Lung (tissue), 12 donors: ENCODE measurements around the gene MYRIP. TPM values are rescaled to one million over a fixed set of nuclear protein-coding genes. Genes with fewer than 3 reads are reported as not detected.

Experiments used
- ATAC-seq: fragments of 200-7000 bp; cut with Tn5 transposase; one replicate; pipeline ENCODE4 v1.9.1; 2020; ENCODE audit warnings: moderate number of reproducible peaks; ENCODE audit not compliant: insufficient read depth, low FRiP score
- DNase-seq, 3 donors: peaks; one replicate each; pipeline ENCODE4 v3.0.0-alpha.2; 2013 to 2017
- H3K27ac ChIP-seq, 2 donors: one replicate each; pipeline ENCODE4 v1.5.1; 2013; ENCODE audit warnings: mild to moderate bottlenecking in 2 of 2, moderate library complexity in 2 of 2, control low read depth in 1 of 2, inconsistent platforms in 1 of 2, low read depth in 1 of 2, low read length in 1 of 2
- H3K27me3 ChIP-seq, 3 donors: one replicate each; pipeline ENCODE4 v1.5.1; 2013; ENCODE audit warnings: low read length in 2 of 3; ENCODE audit not compliant: control insufficient read depth in 3 of 3, insufficient read depth in 3 of 3
- H3K36me3 ChIP-seq, 4 donors: one replicate each; pipeline ENCODE4 v1.5.1; 2013; ENCODE audit warnings: low read length in 4 of 4, mild to moderate bottlenecking in 1 of 4, moderate library complexity in 1 of 4; ENCODE audit not compliant: control insufficient read depth in 4 of 4, insufficient read depth in 4 of 4
- H3K4me1 ChIP-seq, 5 donors: one replicate each; pipeline ENCODE4 v1.5.1; 2013; ENCODE audit warnings: low read length in 5 of 5, mild to moderate bottlenecking in 2 of 5, moderate library complexity in 1 of 5; ENCODE audit not compliant: control insufficient read depth in 5 of 5, insufficient read depth in 5 of 5
- H3K4me3 ChIP-seq: one replicate; pipeline ENCODE4 v1.5.1; 2013; ENCODE audit warnings: mild to moderate bottlenecking, control low read depth, moderate library complexity
- H3K9ac ChIP-seq, 2 donors: one replicate each; pipeline ENCODE4 v1.5.1; 2013; ENCODE audit warnings: low read length in 2 of 2, control low read depth in 1 of 2; ENCODE audit not compliant: insufficient read depth in 1 of 2
- H3K9me3 ChIP-seq, 4 donors: one replicate each; pipeline ENCODE4 v1.5.1; 2013; ENCODE audit warnings: low read length in 3 of 4, mild to moderate bottlenecking in 1 of 4, moderate library complexity in 1 of 4; ENCODE audit not compliant: control insufficient read depth in 4 of 4, insufficient read depth in 3 of 4
- WGBS, 2 donors: extraction: QIAGEN DNeasy Blood & Tissue Kit; methylation state at CpG; one replicate each; pipeline ENCODE4 v1.1.7; 2013; 5-methylcytosine and 5-hydroxymethylcytosine counted together
- polyA plus RNA-seq, 2 donors: library from polyadenylated mRNA; stranded (reverse); fragments of 200-250 nt; gene quantifications; one replicate each; pipeline ENCODE4 v1.2.1, GENCODE V29; 2013
- total RNA-seq, 2 donors: library from RNA; depleted of rRNA in 1 of 2; stranded (reverse); fragments of >200 nt in 1 of 2; gene quantifications; one replicate each; pipeline ENCODE4 v1.2.1, GENCODE V29; 2014 to 2021
- TF ChIP-seq, protein P1 (sequence below): IDR thresholded peaks from 2 replicates; pipeline ENCODE4 v1.5.1; 2012; ENCODE audit warnings: mild to moderate bottlenecking; ENCODE audit errors: control extremely low read depth, extremely low read depth
- donor health status: control.
- donor health status: control.
- donor health status: Bipolar disorder and iron deficiency.
- donor health status: healthy.
- donor health status: DM: yes; HTN: yes; CAD: no.

MYRIP gene
- total and polyA plus RNA-seq, 4 donors = 0.30 to 2.5 (median 0.77) TPM

- H3K9me3 ChIP-seq = peaks cover 0 to 5% (median 3%) of the 10 kb centered on the region in 4 donors
- H3K27ac ChIP-seq = no peak overlapping the region
- H3K36me3 ChIP-seq = no peaks in the 10 kb centered on the region
- ATAC-seq (no peak), DNase-seq (no peak)
- H3K4me1 ChIP-seq = peaks cover 0 to 4% (median 0%) of the 10 kb centered on the region in 5 donors
- peaks cover 0 to 7% (median 0%) of the 10 kb centered on the region in 3 donors for H3K27me3 ChIP-seq
- H3K4me3 ChIP-seq = no peak overlapping the region
- TF ChIP-seq, protein P1, sequence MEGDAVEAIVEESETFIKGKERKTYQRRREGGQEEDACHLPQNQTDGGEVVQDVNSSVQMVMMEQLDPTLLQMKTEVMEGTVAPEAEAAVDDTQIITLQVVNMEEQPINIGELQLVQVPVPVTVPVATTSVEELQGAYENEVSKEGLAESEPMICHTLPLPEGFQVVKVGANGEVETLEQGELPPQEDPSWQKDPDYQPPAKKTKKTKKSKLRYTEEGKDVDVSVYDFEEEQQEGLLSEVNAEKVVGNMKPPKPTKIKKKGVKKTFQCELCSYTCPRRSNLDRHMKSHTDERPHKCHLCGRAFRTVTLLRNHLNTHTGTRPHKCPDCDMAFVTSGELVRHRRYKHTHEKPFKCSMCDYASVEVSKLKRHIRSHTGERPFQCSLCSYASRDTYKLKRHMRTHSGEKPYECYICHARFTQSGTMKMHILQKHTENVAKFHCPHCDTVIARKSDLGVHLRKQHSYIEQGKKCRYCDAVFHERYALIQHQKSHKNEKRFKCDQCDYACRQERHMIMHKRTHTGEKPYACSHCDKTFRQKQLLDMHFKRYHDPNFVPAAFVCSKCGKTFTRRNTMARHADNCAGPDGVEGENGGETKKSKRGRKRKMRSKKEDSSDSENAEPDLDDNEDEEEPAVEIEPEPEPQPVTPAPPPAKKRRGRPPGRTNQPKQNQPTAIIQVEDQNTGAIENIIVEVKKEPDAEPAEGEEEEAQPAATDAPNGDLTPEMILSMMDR = no peak
- H3K9ac ChIP-seq = no peak overlapping the region
Measured at GRCh38 chr3:40102182-40102581, 292.8 kb downstream of the MYRIP start.

- Histone ChIP-seq H3K36me3 (no peaks in the 10 kb centered on the region), H3K9ac (no peak overlapping the region), H3K4me1 (no peaks in the 10 kb centered on the region), H3K27ac (no peak overlapping the region), H3K4me3 (no peak overlapping the region), H3K27me3 (peaks cover 0 to 3% (median 0%) of the 10 kb centered on the region in 3 donors), H3K9me3 (peaks cover 0 to 5% (median 3%) of the 10 kb centered on the region in 4 donors)
- no peak for ATAC-seq
- no peak for DNase-seq
- TF ChIP-seq, protein P1 = no peak
Measured at GRCh38 chr3:40103829-40104228, 294.4 kb downstream of the MYRIP start.

DNA sequence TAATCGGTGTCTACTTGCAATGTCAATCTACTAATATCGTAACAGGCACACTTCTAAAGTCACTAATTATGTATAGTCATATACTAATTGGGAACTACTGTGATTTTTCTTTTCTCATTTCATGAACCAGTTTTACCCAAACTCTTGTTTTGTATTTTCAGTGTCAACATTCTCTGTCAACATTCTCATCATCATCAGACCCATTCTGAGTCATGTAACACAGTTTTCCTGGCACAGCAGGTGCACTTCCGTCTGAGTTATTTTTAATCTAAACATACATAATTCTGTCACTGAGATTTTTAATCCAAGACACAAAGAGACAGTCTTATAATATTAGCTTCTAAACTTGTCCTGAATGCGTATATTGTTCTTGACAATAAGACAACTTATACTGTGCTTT, 295.0 kb downstream of the MYRIP start:
- peaks cover 0 to 3% (median 0%) of the 10 kb centered on the region in 3 donors for H3K27me3 ChIP-seq
- H3K27ac ChIP-seq = no peak overlapping the region
- TF ChIP-seq, protein P1 = no peak
- no peaks in the 10 kb centered on the region for H3K4me1 ChIP-seq
- DNase-seq (no peak), ATAC-seq (no peak)
- H3K36me3 ChIP-seq = no peaks in the 10 kb centered on the region
- 78 to 89% methylated on average over 4 of the region's 4 CpGs for WGBS, 2 donors
- H3K9ac ChIP-seq = no peak overlapping the region
- peaks cover 0 to 5% (median 3%) of the 10 kb centered on the region in 4 donors for H3K9me3 ChIP-seq
- no peak overlapping the region for H3K4me3 ChIP-seq

- no peaks in the 10 kb centered on the region for H3K9me3 ChIP-seq
- H3K27me3 ChIP-seq = peaks cover 0 to 3% (median 0%) of the 10 kb centered on the region in 3 donors
- WGBS, 2 donors = 92 to 93% methylated on average over 1 of the region's 1 CpG
- H3K9ac ChIP-seq = no peak overlapping the region
- DNase-seq (no peak), ATAC-seq (no peak)
- no peak overlapping the region for H3K4me3 ChIP-seq
- no peaks in the 10 kb centered on the region for H3K4me1 ChIP-seq
- TF ChIP-seq, protein P1 = no peak
- H3K36me3 ChIP-seq = no peaks in the 10 kb centered on the region
- H3K27ac ChIP-seq = no peak overlapping the region
Measured at GRCh38 chr3:40108643-40109042, 299.2 kb downstream of the MYRIP start.
